HG02938 (cell line): ENCODE data around the gene SETD2.

Experiments
- ATAC-seq: cut with Tn5 transposase; IDR thresholded peaks from one replicate; pipeline ENCODE4 v1.9.1; 2021; ENCODE audit warnings: mild to moderate bottlenecking, moderate library complexity; ENCODE audit not compliant: unreplicated experiment

The SETD2 gene

DNA sequence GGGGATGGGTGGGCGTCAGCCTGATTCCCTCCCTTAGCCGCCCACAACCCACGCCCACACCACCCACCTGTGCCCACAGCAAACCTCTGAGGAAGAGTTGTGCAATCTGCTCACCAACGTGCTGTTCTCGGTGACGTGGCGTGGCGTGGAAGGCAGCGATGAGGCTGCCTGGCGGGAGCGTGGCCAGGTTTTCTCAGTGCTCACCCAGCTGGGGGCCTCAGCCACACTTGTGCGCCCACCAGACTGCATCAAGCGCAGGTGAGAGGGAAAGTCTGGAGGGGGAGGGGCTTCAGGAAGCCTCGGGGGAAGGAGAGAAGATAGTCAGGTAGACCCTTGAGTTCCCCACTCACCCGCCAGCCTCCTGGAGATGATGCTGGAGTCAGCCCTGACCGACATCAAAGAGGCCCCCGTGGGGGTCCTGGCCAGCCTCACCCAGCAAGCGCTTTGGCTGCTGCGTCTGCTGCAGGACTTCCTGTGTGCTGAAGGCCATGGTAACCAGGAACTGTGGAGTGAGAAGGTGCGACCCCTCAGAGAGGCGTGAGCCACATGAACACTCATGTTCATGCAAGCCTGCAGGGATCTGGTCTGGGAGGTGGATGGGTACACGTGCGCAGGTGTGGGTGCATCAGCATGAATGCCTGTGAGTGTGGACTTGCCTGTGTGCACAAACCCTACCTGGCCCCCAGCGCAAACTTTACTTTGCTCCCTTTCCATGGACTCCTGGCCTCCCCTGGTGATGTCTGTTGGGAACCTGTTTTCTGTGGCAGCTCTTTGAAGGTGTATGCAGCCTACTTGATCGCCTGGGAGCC, 162.8 kb downstream of the SETD2 start:
- ATAC-seq = no peak

DNA sequence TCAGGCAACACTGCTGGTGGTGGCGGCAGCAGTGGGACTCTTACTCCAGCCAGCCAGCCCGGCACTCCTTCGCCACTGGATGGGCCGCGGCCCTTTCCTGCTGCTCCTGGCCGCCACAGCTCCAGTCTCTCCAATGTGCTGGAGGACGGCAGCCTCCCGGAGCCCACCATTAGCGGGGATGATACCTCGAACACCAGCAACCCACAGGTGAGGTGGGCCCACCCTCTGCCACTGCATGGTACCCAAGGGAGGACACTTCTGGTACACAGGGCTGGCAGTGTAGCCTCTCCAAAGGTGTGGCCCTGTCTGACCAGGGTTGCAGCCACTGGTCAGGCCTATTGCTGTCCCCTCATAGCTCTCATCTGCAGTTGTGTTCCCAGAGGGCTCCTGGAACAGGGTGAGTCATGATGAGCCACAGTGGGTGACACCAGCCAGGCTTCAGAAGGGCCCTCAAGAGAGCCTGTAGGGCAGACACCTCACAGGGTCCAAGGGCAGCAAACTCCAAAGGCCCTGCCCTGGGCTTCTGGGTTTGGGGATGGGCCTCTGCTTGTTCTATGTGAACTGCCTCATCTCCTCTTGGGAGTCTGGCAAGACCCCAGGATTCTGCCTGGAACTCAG, 163.6 kb downstream of the SETD2 start:
- no peak for ATAC-seq

DNA sequence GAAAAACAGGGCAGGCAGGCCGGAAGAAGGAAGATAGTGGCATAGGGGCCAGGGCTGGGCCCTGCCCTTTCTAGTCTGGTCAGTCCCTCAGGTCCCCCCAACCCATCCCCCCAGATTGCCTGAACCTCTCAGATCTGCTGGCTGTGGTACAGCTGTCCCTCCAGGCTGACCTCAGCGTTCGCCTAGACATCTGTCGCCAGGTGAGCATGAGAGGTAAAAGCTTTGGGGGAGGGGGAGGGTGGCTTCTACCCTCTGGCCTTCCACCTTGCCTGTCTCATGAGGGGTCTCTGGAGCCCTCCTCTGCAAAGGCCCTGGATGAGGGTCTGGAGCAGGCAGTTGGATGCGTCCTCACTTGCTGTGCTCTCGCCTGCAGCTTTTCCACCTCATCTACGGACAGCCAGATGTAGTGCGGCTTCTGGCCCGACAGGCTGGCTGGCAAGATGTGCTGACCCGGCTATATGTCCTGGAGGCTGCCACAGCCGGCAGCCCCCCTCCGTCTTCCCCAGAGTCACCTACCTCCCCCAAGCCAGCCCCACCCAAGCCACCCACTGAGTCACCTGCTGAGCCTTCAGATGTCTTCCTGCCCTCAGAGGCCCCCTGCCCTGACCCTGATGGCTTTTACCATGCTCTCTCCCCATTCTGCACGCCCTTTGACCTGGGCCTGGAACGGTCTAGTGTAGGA, 164.3 kb downstream of the SETD2 start:
- no peak for ATAC-seq

DNA sequence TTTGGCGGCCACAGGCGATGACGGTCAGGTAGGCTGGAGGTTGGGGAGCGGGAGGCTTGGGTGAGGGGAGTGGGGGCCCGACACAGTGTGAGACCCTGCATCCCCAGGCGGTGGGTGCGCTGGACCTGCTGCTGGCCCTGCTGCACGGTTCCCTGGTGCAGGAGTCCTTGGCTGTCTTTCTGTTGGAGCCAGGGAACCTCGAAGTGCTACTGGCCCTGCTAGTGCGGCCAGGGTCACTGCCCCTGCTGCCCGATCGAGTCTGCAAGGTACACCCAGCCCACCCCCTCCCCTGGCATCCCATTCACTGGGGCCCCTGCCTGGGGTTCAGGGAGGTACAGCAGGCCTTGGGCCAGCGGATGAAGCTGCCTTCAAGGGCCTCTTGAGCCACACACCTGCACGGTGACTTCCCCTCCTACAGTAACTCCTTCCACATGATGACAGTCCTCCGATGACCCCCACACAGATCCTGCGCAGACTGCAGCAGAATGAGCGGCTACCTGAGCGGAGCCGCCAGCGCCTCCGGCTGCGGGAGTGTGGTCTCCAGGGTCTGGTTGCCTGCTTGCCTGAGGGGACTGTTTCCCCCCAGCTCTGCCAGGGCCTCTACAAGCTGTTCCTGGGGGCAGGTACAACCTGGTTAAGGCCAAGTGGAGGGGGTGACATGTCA, 164.9 kb downstream of the SETD2 start:
- no peak for ATAC-seq

DNA sequence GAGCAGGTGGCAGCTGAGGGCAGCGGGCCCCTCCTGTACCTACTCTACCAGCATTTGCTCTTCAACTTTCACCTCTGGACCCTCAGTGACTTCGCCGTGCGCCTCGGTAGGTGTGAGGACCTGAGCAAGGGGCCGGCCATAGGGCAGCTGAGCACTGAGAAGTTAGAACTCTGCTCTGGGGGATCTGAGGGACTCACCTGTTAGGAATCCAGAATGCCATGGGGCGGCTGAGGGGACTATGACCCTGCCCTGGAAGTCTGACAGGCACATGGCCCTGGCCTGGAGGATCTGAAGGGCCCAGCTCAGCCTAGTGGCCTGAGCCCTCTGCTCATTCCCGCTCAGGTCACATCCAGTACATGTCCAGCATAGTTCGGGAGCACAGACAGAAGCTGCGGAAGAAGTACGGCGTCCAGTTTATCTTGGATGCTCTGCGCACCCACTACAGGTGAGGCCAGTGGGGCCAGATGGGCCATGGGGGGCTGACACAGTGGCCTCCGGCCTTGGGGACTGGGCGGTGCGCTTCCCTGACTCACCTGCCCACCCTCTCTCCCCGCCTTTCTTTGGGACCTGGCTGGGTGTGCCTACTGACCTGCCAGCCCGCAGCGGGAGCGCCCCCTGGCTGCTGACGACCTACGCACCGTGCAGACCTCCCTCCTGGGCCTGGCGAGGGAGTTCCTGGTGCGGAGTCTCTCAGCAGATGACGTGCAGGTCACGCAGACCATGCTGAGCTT, 165.6 kb downstream of the SETD2 start:
- no peak for ATAC-seq

DNA sequence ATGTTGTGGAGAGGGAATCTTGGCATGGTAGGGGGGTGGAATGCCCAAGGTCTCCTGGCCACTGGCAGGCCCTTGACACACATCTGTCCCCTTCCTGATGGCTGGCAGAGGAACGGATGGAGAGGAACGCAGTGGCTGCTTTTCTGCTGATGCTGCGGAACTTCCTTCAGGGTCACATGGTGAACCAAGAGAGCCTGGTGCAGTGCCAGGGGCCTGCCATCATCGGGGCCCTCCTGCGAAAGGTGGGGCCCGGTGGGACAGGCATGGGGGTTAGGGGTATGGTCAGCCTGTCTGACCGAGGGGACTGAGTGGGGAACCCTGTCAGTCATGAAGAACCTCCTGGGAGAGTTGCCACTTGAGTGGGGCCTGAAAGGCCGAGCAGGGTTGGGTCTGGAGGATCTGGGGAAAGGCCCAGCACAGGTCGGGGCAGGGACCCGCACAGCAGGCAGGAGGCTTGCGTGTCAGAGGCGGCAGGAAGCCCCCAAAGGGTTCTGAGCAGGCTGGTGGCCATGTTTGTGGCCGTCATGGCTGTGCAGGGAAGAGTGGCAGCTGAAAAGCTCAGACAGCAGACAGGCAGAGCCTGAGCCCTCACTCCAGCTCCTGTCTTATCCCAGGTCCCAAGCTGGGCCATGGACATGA, 166.3 kb downstream of the SETD2 start:
- ATAC-seq = no peak

DNA sequence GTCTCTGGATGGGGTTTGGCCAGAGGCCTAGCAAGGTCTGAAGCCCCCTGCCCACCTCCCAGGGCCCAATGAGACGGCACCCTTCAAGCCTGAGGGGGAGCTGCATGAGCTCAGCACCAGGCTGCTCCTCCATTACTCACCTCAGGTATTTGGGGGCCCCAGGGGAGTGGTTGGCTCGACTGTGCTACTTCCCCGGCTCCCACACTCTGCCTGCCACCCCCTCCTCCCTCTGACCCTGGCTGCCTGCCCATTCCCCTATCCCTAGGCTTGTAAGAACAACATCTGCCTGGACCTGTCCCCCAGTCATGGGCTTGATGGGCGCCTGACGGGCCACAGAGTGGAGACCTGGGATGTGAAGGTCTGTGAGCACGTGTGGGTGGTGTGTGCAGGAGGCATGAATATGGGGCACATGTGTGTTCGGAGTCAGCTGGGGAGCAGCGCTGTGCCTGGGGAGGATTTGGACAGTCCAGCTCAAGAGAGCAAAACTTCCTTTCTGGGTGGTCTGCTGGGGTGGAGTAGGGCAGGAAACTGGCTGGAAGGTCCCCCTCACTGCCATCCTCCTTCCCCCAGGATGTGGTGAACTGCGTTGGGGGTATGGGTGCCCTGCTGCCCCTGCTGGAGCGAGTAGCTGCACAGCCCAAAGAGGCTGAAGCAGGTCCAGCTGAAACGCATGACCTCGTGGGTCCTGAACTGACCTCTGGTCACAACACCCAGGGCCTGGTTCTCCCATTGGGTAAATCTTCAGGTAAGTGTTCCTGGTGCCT, 167.0 kb downstream of the SETD2 start:
- ATAC-seq = no peak

DNA sequence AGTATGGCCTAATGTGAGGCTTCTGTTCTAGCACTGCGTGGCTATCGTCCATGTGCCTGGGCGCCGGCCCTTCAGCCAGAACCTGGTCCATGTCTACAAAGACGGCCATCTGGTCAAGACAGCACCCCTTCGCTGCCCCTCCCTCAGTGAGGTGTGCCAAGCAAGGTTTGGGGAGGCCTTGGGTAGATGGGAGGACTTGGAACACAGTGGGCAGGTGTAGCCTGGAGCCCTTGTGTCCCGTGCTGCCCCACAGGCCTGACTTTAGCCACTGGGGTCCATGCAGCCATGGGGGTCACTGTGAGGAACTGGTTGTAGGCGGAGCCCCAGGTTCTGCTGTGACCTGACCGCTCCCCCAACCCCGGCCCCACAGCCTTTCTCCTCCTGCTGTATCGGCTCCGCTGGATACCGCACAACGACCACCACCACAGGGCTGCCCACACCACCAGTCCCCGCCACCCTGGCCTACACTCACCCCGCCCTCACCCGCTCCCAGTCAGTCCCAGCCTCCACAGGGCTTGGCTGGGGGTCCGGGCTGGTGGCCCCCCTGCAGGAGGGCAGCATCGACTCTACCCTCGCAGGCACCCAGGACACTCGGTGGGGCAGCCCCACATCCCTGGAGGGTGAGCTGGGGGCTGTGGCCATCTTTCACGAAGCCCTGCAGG, 167.9 kb downstream of the SETD2 start:
- no peak for ATAC-seq

DNA sequence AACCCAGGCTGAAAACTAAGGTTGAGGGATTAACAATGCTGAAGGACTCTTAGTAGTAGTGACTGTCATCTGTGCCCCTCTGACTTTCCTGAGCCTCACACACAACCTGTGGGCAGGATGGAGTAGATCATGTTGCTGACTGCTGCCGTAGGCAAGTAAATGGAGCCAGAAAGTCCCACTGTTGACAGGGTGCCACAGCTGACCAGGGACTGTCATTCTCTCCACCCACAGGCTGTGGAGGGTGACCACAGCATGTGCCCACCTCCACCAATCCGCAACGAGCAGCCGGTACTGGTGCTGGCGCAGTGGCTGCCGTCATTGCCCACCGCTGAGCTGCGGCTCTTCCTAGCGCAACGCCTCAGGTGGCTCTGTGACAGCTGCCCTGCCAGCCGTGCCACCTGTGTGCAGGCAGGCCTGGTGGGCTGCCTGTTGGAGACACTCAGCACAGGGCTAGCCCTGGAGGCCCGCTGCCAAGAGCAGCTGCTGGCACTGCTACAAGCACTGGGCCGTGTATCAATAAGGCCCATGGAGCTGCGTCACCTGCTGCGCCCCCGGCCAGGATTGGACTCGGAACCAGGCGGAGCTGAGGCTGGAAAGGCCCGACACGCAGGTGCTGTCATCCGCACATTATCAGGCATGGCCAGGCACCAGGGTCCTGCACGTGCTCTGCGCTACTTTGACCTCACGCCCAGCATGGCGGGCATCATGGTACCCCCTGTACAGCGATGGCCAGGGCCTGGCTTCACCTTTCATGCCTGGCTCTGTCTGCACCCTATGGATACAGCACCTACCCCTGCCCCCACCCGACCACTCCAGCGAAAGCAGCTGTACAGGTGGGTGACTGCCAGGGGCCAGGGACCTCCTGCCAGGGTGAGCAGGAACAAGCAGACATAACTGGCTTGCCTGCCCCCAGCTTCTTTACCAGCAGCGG, 168.8 kb downstream of the SETD2 start:
- no peak for ATAC-seq

DNA sequence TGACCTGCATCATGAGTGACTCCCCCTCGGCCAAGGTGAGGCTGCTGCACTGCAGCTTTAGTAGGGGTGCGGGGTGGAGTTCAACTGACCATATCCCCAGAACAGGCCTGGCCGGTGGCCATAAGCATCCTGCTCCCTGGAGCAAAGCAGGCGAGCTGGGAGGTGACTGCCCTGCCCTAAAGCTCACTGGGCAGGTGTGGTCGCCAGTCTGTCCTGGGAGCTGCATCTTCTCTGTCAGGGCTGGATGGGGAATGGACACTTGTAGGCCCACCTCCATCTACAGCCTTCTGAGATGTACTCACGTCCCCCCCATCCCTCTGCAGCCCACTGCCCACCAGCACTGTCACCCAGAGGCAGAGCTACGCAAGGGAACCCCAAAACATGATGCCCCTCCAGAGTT, 169.9 kb downstream of the SETD2 start:
- no peak for ATAC-seq

DNA sequence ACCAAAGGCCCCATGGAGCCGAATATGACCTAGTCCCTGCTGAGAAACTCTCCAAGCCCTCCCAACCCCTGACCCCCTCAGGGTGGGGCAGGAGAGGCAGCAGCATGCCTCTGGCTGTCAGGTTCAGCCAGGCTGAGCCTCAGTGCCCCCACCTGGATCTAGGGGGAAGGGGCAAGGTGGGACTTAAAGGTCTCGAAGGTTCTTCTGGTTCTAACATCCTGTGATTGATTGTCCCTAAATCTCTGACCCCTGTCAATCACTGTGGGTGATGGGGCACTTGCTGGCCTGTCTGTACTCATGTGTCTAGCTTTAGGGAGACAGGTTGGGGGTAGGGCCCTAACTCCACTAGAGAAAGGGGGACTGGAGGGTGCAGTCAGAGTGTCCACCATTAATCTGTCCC, 170.6 kb downstream of the SETD2 start:
- no peak for ATAC-seq

DNA sequence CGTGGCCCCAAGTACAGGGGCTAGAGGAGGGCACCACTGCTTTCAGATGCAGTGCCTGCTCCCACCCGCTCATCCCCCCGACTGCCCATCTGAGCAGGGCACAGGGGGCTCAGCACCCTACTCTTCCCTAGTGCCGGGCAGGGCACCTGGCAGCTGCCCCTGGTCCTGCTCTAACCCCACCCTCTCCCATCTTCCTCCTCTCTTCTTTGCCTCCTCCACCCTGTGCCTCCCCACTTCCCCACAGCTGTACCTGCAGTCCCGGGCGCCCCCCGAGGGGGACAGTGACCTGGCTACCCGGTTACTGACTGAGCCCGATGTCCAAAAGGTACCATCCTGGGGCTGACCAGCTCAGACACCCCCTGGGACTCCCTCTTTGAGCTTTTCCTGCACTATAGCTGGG, 171.7 kb downstream of the SETD2 start:
- no peak for ATAC-seq

DNA sequence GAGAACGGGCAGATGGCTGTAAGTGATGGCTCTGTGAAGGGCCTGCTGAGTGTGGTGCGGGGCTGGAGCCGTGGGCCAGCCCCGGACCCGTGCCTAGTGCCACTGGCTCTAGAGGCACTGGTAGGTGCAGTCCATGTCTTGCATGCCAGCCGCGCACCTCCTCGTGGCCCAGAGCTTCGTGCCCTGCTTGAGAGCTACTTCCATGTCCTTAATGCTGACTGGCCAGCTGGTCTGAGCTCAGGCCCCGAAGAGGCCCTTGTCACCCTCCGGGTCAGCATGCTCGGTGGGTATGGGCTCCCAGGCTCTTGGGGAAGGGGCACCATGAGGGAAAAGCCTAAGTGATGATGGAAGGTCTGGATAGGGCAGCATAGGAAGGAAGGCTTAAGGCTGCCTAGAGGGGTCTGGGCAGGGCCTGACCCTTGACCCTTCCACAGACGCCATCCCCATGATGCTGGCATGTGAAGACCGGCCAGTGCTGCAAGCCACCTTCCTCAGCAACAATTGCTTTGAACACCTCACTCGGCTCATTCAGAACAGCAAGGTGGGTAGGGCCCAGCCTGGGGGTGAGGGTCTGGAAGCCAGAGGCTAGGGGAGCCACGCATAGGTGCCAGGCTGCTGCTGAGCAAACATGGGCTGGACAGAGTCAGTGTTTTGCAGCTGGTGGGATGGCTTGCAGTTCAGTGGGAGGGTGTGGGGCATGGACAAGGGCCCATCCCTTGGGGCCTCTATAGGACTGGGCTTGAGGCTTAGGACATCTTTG, 172.3 kb downstream of the SETD2 start:
- no peak for ATAC-seq

DNA sequence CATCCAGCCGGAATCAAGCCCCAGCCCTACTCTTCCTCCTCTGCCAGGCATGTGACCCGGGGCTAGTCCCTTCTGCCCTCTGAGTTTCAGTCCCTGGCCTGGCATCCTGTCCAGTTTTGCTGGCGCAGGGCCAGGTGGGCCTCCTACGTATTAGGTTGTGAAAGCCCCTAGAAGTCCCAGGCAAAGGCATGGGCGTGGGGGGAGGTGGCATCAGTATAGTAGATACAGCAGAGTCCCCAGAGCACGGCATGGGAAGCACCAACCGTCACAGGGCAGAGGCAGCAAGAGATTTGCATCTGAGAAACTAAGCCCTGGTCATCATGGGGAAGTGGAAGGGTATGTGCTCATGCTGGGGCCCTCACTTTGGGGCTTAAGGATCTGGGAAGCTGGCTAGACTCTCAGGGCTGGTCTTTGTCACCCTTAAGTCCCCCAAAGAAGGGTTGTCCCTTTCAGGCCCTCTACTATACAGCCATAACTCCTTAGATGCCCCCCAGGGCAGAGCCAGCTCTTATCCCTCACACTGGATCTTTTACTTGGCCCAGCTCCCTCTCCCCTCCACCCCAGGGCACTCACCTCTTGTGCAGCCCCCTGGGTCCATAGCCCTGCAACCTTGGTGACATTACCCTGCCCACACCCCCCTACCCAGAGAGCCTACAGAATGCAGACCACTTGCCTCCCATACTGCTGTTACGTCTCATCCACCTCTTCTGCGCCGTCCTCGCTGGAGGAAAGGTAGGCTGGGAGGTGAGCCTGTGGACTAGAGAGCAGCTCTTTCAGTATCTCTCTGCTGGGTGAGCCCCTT, 173.1 kb downstream of the SETD2 start:
- no peak for ATAC-seq

DNA sequence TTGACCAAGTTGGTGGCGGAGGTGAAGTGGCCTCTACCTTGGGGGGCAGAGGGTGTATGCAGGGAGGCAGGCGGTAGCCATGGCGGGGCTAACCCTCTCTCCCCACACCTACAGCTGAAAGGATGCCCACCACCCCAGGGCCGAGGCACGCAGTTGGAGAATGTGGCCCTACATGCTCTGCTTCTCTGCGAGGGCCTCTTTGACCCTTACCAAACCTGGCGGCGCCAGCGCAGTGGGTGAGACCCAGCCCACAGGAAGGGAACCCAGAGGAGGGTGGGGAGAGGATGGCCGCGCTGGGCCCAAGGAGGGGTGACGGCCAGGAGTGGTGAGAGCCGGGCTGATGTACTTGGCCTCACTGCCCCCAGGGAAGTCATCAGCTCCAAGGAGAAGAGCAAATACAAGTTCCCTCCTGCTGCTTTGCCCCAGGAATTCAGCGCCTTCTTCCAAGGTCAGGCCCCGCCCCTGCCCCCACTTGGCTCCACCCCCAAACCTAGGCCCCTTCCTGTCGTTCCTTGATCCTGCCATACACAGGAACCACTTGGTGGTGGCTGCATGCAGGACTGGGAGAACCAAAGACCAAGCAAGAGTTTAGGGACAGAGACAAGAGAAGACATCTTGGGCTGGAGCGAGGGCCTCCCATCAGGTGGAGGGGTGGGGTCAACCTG, 174.6 kb downstream of the SETD2 start:
- no peak for ATAC-seq

DNA sequence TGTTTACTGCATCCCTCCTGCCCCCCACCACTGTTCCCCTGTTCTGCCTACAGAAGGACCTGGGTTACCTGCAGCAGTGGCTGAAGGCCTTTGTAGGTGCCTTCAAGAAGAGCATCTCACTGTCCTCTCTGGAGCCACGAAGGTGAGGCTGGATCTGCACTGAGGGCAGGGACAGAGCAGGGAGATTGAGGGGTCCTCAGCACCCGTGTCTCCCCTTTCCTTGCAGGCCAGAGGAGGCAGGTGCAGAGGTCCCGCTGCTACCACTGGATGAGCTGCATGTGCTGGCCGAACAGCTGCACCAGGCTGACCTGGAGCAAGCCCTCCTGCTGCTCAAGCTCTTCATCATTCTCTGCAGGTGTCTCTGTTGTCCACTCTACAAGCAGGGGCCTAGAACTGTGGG, 175.3 kb downstream of the SETD2 start:
- ATAC-seq = no peak
